ENCODE data around the gene CLEC20A. TPM values are rescaled to one million over a fixed set of nuclear protein-coding genes. Genes with fewer than 3 reads are reported as not detected.

Gene CLEC20A
- total RNA-seq, 1 experiment from 2014 or later = not detected

DNA sequence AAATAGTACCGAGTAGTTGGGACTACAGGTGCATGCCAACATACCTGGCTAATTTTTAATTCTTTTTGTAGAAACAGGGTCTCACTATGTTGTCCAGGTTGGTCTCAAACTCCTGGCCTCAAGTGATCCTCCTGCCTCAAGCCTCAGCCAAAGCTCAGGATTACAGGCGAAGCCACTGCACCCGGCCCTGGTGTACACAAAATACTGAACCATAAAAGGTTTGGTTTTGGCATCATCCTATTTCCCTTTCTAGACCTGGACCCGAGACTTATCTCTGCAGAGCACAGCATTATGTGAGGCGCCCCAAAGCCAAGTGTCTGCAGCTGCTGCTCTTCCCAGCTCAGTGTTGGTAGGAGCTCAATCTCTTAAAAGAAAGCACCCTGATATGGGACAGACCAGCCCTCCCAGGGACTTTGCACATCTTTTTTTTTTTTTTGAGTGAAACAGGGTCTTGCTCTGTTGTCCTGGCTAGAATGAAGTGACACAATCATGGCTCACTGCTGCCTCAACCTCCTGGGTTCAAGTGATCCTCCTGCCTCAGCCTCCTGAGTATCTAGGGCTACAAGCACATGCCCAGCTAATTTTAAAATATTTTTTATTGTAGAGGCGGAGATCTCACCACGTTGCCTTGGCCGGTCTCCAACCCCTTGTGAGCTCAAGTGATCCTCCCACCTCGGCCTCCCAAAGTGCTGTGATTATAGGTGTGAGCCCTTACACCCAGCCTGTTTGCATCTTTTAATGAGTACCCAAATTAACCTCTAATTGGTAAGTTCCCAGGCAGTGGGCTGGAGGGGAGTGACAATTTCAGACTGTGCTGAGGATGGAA lies 36.6 kb upstream of the CLEC20A start:
- no peak for DNase-seq
- BruUV-seq (replicated peaks) = no TSS peak
- ChIA-PET POLR2A (ENCODE audit: unreplicated experiment) (interaction anchor here (0.5 kb wide), 1 partner anchor 623 kb away, joined by 3 read pairs; no protein-coding TSS in a partner anchor), CTCF (interaction anchor here (0.7 to 1.6 kb wide), 3 partner anchors 469 to 1343 kb away, joined by 3 to 6 read pairs (median 4); no protein-coding TSS in a partner anchor)
- Histone ChIP-seq H3K27me3 (ENCODE audit: insufficient read depth, low read depth) (no peaks in the 10 kb centered on the region), H3K4me1 (replicated peaks; ENCODE audit: insufficient read depth) (peaks cover 65% of the 10 kb centered on the region), H3K27ac (no peak overlapping the region), H3K79me2 (ENCODE audit: low read depth) (no peaks in the 10 kb centered on the region), H3K4me2 (no peak overlapping the region), H2AFZ (no peak overlapping the region), H3K36me3 (ENCODE audit: low read depth) (no peaks in the 10 kb centered on the region), H3K9me3 (ENCODE audit: insufficient read depth, low read depth) (no peaks in the 10 kb centered on the region), H3K4me3 (no peak overlapping the region), H3K9me2 (ENCODE audit: insufficient read depth) (no peaks in the 10 kb centered on the region), H4K20me1 (ENCODE audit: insufficient read depth) (no peaks in the 10 kb centered on the region), H3F3A (ENCODE audit: insufficient read depth, low read depth) (peaks cover 52% of the 10 kb centered on the region)
- TF ChIP-seq, protein P1, sequence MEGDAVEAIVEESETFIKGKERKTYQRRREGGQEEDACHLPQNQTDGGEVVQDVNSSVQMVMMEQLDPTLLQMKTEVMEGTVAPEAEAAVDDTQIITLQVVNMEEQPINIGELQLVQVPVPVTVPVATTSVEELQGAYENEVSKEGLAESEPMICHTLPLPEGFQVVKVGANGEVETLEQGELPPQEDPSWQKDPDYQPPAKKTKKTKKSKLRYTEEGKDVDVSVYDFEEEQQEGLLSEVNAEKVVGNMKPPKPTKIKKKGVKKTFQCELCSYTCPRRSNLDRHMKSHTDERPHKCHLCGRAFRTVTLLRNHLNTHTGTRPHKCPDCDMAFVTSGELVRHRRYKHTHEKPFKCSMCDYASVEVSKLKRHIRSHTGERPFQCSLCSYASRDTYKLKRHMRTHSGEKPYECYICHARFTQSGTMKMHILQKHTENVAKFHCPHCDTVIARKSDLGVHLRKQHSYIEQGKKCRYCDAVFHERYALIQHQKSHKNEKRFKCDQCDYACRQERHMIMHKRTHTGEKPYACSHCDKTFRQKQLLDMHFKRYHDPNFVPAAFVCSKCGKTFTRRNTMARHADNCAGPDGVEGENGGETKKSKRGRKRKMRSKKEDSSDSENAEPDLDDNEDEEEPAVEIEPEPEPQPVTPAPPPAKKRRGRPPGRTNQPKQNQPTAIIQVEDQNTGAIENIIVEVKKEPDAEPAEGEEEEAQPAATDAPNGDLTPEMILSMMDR (conservative IDR thresholded peaks at IDR 0.05) = no peak
- TF ChIP-seq EZH2 (IDR thresholded peaks at IDR 0.05; ENCODE audit: low read depth) = no peak
- intact Hi-C loops (cut with micrococcal nuclease; ENCODE audit: unreplicated experiment) = loop anchor here (5.0 to 10.0 kb wide), 6 partner anchors 409 to 1281 kb away; partner anchors contain the start of gene TDRD5

DNA sequence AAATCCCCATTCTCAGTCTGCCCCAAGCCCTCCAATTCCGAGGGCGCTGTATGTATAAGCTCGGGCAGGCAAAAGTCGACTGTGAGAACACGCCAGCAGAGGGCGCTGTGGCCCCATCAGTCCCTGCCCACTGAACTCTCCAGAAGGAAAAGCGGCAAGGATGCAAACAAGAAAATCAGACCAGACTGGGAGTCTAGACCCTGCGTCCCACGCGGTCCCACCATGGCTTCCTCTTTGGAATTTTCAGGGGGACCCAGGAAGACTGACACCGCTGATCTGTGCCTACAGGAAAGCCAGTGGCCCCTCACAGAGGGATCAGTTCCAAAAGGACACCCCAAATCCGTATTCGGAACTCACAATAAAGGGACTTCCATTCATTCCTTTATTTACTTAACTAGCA lies 35.6 kb upstream of the CLEC20A start:
- no peak for TF ChIP-seq EZH2 (IDR thresholded peaks at IDR 0.05; ENCODE audit: low read depth)
- TF ChIP-seq, protein P1 (conservative IDR thresholded peaks at IDR 0.05) = peak; percentile 95
- H3K4me1 ChIP-seq (replicated peaks; ENCODE audit: insufficient read depth) = peaks cover 56% of the 10 kb centered on the region
- DNase-seq = peak; percentile 60 to 79
- H3K36me3 ChIP-seq (ENCODE audit: low read depth) = no peaks in the 10 kb centered on the region
- H3K4me2 ChIP-seq = peak overlapping the region; percentile 26; the same call in 1 of the 2 replicates
- intact Hi-C loops (cut with micrococcal nuclease; ENCODE audit: unreplicated experiment) = loop anchor here (1.0 to 10.0 kb wide), 7 partner anchors 408 to 1282 kb away; partner anchors contain the start of gene TDRD5
- peak overlapping the region; percentile 20; the same call in 1 of the 2 replicates for H2AFZ ChIP-seq
- H3K9me3 ChIP-seq (ENCODE audit: insufficient read depth, low read depth) = no peaks in the 10 kb centered on the region
- POLR2A ChIA-PET (ENCODE audit: unreplicated experiment) = no interaction called here
- CTCF ChIA-PET = interaction anchor here (0.5 to 1.6 kb wide), 6 partner anchors 10 to 1285 kb away, joined by 3 to 6 read pairs (median 6); no protein-coding TSS in a partner anchor
- no peak overlapping the region for H3K4me3 ChIP-seq
- H4K20me1 ChIP-seq (ENCODE audit: insufficient read depth) = no peaks in the 10 kb centered on the region
- no TSS peak for BruUV-seq (replicated peaks)
- H3K9me2 ChIP-seq (ENCODE audit: insufficient read depth) = no peaks in the 10 kb centered on the region
- no peak overlapping the region for H3K27ac ChIP-seq
- peaks cover 42% of the 10 kb centered on the region for H3F3A ChIP-seq (ENCODE audit: insufficient read depth, low read depth)
- no peaks in the 10 kb centered on the region for H3K27me3 ChIP-seq (ENCODE audit: insufficient read depth, low read depth)
- H3K79me2 ChIP-seq (ENCODE audit: low read depth) = no peaks in the 10 kb centered on the region

DNA sequence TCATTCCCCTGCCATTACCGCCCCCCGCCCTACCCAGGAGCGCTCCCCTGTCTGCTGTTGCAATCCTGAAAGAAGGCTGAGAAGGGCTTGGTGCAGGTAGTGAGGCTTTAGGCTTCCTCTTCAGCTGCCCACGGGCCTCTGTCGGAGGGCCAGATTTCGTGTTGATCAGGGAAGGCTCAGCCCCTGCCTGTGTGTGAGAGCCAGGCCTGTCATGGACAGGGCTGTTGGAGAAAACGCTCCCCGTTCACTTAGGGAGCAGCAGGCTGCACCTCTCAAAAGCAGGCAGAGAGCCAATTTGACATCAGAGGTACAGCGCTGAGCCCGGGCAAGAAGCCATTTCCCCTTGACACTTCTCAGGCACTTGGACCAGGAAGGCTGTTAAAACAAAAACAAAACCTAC lies 35.1 kb upstream of the CLEC20A start:
- intact Hi-C loops (cut with micrococcal nuclease; ENCODE audit: unreplicated experiment) = loop anchor here (1.0 to 10.0 kb wide), 8 partner anchors 407 to 1283 kb away; partner anchors contain the start of gene TDRD5
- TF ChIP-seq, protein P1 (conservative IDR thresholded peaks at IDR 0.05) = no peak
- TF ChIP-seq EZH2 (IDR thresholded peaks at IDR 0.05; ENCODE audit: low read depth) = no peak
- H3F3A ChIP-seq (ENCODE audit: insufficient read depth, low read depth) = peaks cover 38% of the 10 kb centered on the region
- peaks cover 51% of the 10 kb centered on the region for H3K4me1 ChIP-seq (replicated peaks; ENCODE audit: insufficient read depth)
- H3K9me3 ChIP-seq (ENCODE audit: insufficient read depth, low read depth) = no peaks in the 10 kb centered on the region
- no TSS peak for BruUV-seq (replicated peaks)
- no peak for DNase-seq
- no peaks in the 10 kb centered on the region for H4K20me1 ChIP-seq (ENCODE audit: insufficient read depth)
- ChIA-PET POLR2A (ENCODE audit: unreplicated experiment) (no interaction called here), CTCF (interaction anchor here (0.6 to 1.6 kb wide), 4 partner anchors 10 to 1285 kb away, joined by 3 to 6 read pairs (median 6); no protein-coding TSS in a partner anchor)
- no peaks in the 10 kb centered on the region for H3K9me2 ChIP-seq (ENCODE audit: insufficient read depth)
- H3K4me3 ChIP-seq = no peak overlapping the region
- H3K79me2 ChIP-seq (ENCODE audit: low read depth) = no peaks in the 10 kb centered on the region
- H3K4me2 ChIP-seq = peak overlapping the region; percentile 26; the same call in 1 of the 2 replicates
- H2AFZ ChIP-seq = peak overlapping the region; percentile 13; the same call in 1 of the 2 replicates
- no peaks in the 10 kb centered on the region for H3K27me3 ChIP-seq (ENCODE audit: insufficient read depth, low read depth)
- H3K36me3 ChIP-seq (ENCODE audit: low read depth) = no peaks in the 10 kb centered on the region
- no peak overlapping the region for H3K27ac ChIP-seq
